Measurements from ENCODE around the gene MATN3. TPM values are rescaled to one million over a fixed set of nuclear protein-coding genes. Genes with fewer than 3 reads are reported as not detected.

The MATN3 gene
- total and polyA plus RNA-seq, 9 of the 15 experiments (the other 6 are each of a cell fraction or from before 2014, with no cell fraction given): not detected

DNA sequence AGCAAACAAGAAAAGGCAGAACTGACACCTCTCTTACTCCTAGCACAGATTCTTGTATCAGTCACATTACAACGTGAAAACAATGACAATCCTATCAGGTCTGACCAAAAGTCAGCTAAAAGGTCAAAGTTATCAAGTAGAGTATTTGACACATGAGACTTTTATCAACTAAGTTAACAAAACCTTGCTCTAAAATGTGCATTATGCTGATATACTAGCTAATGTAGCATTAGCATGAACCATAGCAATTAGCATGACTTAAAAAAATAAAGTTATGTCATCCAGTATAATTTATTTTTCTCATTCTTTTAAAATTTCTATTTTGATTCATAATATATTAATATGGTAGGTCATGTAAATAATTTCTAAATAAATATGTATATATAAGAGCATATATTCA, 69.3 kb downstream of the MATN3 start:
- Histone ChIP-seq H3K4me2 (ENCODE audit: insufficient read depth, low read length) (no peak overlapping the region), H3K9ac (ENCODE audit: insufficient read depth in 1 of 2, low read depth in 2 of 2, low read length in 2 of 2) (no peak overlapping the region), H3K27ac (ENCODE audit: extremely low read depth, low read depth, low read length) (no peak overlapping the region), H3K9me1 (ENCODE audit: control insufficient read depth, insufficient read depth, low read length) (no peaks in the 10 kb centered on the region), H3K79me2 (ENCODE audit: control insufficient read depth, insufficient read depth, low read length) (no peaks in the 10 kb centered on the region), H3K27me3 (ENCODE audit: control insufficient read depth in 2 of 2, insufficient read depth in 2 of 2, low read length in 2 of 2) (no peaks in the 10 kb centered on the region), H2AFZ (ENCODE audit: low read depth, low read length) (no peak overlapping the region), H4K20me1 (replicated peaks; ENCODE audit: control insufficient read depth, insufficient read depth, low read length) (no peaks in the 10 kb centered on the region), H3K4me1 (replicated peaks in 1 of 2; ENCODE audit: control insufficient read depth in 2 of 2, insufficient read depth in 2 of 2, low read length in 2 of 2) (no peaks in the 10 kb centered on the region), H3K36me3 (ENCODE audit: control insufficient read depth, insufficient read depth, low read length) (peaks cover 3% of the 10 kb centered on the region; the same call in 1 of the 3 replicates), H3K9me3 (replicated peaks; ENCODE audit: control insufficient read depth, insufficient read depth, low read depth, low read length) (no peaks in the 10 kb centered on the region), H3K4me3 (no peak overlapping the region)
- DNase-seq (ENCODE audit: extremely low read depth in 1 of 4, low spot score in 3 of 4) (no peak), FAIRE-seq (no peak), ATAC-seq (no peak)
- intact Hi-C loops (cut with micrococcal nuclease): no loop called here
- in situ Hi-C loops (cut with MboI): no loop called here
- CTCF ChIA-PET (ENCODE audit: low intra/inter-chr PET ratio): no interaction called here
- no TSS peak for BruUV-seq (replicated peaks)
- POLR2A ChIA-PET: no interaction called here
- WGBS (ENCODE audit: insufficient coverage, low coverage, missing lambda C conversion rate): 0% methylated on average over 1 of the region's 1 CpG
- TF ChIP-seq SMAD3 (CRISPR knock-in tag; conservative IDR thresholded peaks at IDR 0.05): no peak
- TF ChIP-seq ZNF384 (IDR thresholded peaks at IDR 0.05; ENCODE audit: low read depth, low read length): no peak
- no peak for TF ChIP-seq ZNF444 (CRISPR knock-in tag; IDR thresholded peaks at IDR 0.05)
- TF ChIP-seq FOXP1 (CRISPR knock-in tag; IDR thresholded peaks at IDR 0.05): no peak
- TF ChIP-seq, protein P1, sequence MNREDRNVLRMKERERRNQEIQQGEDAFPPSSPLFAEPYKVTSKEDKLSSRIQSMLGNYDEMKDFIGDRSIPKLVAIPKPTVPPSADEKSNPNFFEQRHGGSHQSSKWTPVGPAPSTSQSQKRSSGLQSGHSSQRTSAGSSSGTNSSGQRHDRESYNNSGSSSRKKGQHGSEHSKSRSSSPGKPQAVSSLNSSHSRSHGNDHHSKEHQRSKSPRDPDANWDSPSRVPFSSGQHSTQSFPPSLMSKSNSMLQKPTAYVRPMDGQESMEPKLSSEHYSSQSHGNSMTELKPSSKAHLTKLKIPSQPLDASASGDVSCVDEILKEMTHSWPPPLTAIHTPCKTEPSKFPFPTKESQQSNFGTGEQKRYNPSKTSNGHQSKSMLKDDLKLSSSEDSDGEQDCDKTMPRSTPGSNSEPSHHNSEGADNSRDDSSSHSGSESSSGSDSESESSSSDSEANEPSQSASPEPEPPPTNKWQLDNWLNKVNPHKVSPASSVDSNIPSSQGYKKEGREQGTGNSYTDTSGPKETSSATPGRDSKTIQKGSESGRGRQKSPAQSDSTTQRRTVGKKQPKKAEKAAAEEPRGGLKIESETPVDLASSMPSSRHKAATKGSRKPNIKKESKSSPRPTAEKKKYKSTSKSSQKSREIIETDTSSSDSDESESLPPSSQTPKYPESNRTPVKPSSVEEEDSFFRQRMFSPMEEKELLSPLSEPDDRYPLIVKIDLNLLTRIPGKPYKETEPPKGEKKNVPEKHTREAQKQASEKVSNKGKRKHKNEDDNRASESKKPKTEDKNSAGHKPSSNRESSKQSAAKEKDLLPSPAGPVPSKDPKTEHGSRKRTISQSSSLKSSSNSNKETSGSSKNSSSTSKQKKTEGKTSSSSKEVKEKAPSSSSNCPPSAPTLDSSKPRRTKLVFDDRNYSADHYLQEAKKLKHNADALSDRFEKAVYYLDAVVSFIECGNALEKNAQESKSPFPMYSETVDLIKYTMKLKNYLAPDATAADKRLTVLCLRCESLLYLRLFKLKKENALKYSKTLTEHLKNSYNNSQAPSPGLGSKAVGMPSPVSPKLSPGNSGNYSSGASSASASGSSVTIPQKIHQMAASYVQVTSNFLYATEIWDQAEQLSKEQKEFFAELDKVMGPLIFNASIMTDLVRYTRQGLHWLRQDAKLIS (CRISPR knock-in tag; IDR thresholded peaks at IDR 0.05): no peak
- TF ChIP-seq POLR2G (IDR thresholded peaks at IDR 0.05; ENCODE audit: low read depth, low read length): no peak
- TF ChIP-seq TSC22D4 (tag; IDR thresholded peaks at IDR 0.05): no peak
- TF ChIP-seq, protein P2, sequence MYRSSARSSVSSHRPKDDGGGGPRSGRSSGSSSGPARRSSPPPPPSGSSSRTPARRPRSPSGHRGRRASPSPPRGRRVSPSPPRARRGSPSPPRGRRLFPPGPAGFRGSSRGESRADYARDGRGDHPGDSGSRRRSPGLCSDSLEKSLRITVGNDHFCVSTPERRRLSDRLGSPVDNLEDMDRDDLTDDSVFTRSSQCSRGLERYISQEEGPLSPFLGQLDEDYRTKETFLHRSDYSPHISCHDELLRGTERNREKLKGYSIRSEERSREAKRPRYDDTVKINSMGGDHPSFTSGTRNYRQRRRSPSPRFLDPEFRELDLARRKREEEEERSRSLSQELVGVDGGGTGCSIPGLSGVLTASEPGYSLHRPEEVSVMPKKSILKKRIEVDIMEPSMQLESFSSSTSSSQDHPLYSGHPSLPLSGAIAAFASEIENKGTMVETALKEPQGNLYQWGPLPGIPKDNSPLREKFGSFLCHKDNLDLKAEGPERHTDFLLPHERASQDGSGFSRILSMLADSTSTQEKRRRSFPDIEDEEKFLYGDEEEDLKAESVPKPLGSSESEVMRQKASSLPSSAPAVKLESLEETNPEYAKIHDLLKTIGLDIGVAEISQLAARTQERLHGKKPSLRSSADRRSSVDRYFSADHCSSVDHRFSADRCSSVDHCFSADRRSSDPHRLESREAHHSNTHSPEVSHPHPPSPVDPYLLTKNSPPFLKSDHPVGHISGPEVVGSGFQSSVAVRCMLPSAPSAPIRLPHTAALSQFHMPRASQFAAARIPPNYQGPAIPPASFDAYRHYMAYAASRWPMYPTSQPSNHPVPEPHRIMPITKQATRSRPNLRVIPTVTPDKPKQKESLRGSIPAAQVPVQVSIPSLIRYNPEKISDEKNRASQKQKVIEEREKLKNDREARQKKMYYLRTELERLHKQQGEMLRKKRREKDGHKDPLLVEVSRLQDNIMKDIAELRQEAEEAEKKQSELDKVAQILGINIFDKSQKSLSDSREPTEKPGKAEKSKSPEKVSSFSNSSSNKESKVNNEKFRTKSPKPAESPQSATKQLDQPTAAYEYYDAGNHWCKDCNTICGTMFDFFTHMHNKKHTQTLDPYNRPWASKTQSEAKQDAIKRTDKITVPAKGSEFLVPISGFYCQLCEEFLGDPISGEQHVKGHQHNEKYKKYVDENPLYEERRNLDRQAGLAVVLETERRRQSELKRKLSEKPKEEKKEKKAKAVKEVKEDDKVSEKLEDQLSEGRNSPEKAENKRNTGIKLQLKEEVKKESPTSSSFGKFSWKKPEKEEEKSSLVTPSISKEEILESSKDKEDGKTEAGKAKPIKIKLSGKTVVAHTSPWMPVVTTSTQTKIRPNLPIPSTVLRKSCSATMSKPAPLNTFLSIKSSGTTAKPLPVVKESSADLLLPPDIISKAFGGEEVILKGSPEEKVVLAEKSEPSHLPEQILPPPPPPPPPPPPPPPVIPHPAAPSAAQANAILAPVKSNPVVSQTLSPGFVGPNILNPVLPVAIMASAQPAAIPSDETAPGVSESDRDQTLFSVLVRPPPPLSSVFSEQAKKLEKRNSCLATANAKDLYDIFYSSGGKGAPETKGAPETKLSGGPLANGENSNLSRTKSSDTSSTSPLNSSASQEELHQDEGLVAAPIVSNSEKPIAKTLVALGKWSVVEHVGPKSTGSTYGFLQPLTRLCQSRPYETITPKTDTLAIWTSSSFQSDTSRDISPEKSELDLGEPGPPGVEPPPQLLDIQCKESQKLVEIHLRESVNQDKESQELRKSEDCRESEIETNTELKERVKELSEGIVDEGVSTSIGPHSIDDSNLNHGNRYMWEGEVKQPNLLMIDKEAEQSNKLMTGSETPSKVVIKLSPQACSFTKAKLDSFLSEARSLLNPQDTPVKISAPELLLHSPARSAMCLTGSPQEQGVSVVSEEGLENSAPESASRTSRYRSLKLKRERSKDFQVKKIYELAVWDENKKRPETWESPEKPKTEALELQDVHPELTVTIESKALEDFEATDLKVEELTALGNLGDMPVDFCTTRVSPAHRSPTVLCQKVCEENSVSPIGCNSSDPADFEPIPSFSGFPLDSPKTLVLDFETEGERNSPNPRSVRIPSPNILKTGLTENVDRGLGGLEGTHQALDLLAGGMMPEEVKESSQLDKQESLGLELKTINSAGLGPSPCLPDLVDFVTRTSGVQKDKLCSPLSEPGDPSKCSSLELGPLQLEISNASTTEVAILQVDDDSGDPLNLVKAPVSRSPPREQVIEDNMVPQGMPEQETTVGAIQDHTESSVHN (IDR thresholded peaks at IDR 0.05; ENCODE audit: borderline replicate concordance in 1 of 2, low read depth in 1 of 2): no peak
- TF ChIP-seq TAF9B (IDR thresholded peaks at IDR 0.05; ENCODE audit: partially characterized antibody): no peak
- TF ChIP-seq LARP7 (IDR thresholded peaks at IDR 0.05): no peak
- TF ChIP-seq HNRNPLL (IDR thresholded peaks at IDR 0.05; ENCODE audit: low read depth, low read length, poor library complexity, severe bottlenecking): no peak
- TF ChIP-seq SETDB1 (IDR thresholded peaks at IDR 0.05; ENCODE audit: low read length): no peak

Data from K562 (cell line).